Measurements from ENCODE around the gene SLIT3. TPM values are rescaled to one million over a fixed set of nuclear protein-coding genes. Genes with fewer than 3 reads are reported as not detected.

SLIT3 gene
- total RNA-seq, 1 donor from 2014 or later, result 31.8 TPM

GRCh38 chr5:168830833-168831232 is 470.1 kb downstream of the SLIT3 start:
- no peaks in the 10 kb centered on the region for H3K4me1 Mint-ChIP-seq (ENCODE audit: unreplicated experiment)
- TF ChIP-seq CTCF (IDR thresholded peaks at IDR 0.05), result no peak
- no peaks in the 10 kb centered on the region for H3K27me3 Mint-ChIP-seq (ENCODE audit: unreplicated experiment)
- DNase-seq (ENCODE audit: extremely low spot score, unreplicated experiment), result no peak
- no peaks in the 10 kb centered on the region for H3K9me3 Mint-ChIP-seq (ENCODE audit: unreplicated experiment)
- peaks cover 2% of the 10 kb centered on the region for H3K36me3 Mint-ChIP-seq (ENCODE audit: unreplicated experiment)
- no peak overlapping the region for H3K27ac Mint-ChIP-seq (ENCODE audit: unreplicated experiment)
- no peak overlapping the region for H3K4me3 Mint-ChIP-seq (ENCODE audit: unreplicated experiment)

DNA sequence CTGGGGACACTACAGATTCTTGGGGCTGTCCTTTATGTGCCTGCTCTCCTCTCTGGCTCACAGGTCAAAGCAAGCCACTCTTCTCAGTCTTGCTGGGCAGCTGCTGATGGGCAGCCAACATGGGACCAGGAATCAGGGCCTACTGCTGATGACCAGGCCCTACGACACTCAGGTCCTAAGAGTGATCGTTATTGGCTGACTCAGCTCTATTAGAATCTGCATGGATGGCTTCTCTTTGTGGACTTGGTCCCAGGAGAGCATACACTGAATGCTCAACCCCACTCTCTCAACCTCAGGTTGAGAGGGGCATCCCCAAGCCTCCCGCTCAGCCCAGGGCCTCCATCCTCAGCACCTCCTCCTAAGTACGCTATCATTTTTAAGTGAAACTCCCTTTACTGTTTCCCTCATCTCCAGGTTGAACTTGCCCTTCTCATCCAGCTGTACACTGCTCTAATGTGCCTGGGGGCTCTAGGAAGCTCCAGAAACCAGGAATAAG is 471.0 kb downstream of the SLIT3 start:
- no peak for DNase-seq (ENCODE audit: extremely low spot score, unreplicated experiment)
- H3K36me3 Mint-ChIP-seq (ENCODE audit: unreplicated experiment), result peaks cover 2% of the 10 kb centered on the region
- H3K27ac Mint-ChIP-seq (ENCODE audit: unreplicated experiment), result no peak overlapping the region
- no peak overlapping the region for H3K4me3 Mint-ChIP-seq (ENCODE audit: unreplicated experiment)
- H3K9me3 Mint-ChIP-seq (ENCODE audit: unreplicated experiment), result no peaks in the 10 kb centered on the region
- no peak for TF ChIP-seq CTCF (IDR thresholded peaks at IDR 0.05)
- no peaks in the 10 kb centered on the region for H3K27me3 Mint-ChIP-seq (ENCODE audit: unreplicated experiment)
- no peaks in the 10 kb centered on the region for H3K4me1 Mint-ChIP-seq (ENCODE audit: unreplicated experiment)

- Mint-ChIP-seq H3K4me3 (ENCODE audit: unreplicated experiment) (no peak overlapping the region), H3K36me3 (ENCODE audit: unreplicated experiment) (peaks cover 2% of the 10 kb centered on the region), H3K27ac (ENCODE audit: unreplicated experiment) (no peak overlapping the region), H3K27me3 (ENCODE audit: unreplicated experiment) (no peaks in the 10 kb centered on the region), H3K9me3 (ENCODE audit: unreplicated experiment) (no peaks in the 10 kb centered on the region), H3K4me1 (ENCODE audit: unreplicated experiment) (no peaks in the 10 kb centered on the region)
- DNase-seq (ENCODE audit: extremely low spot score, unreplicated experiment), result no peak
- TF ChIP-seq CTCF (IDR thresholded peaks at IDR 0.05), result no peak
These were observed 471.9 kb downstream of the SLIT3 start for GRCh38 chr5:168829044-168829443.

DNA sequence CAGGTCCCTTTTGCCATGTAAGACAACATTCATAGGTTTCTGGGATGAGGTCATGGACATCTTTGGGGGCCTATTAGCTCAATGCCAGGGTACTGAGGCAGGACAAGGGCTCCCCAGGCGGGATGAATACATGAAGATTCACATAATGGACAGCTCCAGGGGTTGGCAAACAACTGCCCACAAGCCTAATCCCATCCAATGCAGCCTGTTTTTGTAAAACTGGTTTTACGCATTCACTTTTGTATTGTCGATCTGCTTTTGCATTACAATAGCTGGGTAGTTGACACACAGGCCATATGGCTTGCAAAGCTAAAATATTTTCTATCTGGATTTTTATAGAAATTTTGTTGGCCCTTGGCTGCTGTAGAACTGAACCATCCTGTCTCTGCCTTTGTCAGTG is 473.3 kb downstream of the SLIT3 start:
- Mint-ChIP-seq H3K9me3 (ENCODE audit: unreplicated experiment) (no peaks in the 10 kb centered on the region), H3K4me3 (ENCODE audit: unreplicated experiment) (no peak overlapping the region), H3K4me1 (ENCODE audit: unreplicated experiment) (no peaks in the 10 kb centered on the region), H3K36me3 (ENCODE audit: unreplicated experiment) (no peaks in the 10 kb centered on the region), H3K27me3 (ENCODE audit: unreplicated experiment) (no peaks in the 10 kb centered on the region), H3K27ac (ENCODE audit: unreplicated experiment) (no peak overlapping the region)
- no peak for DNase-seq (ENCODE audit: extremely low spot score, unreplicated experiment)
- no peak for TF ChIP-seq CTCF (IDR thresholded peaks at IDR 0.05)

- no peak for DNase-seq (ENCODE audit: extremely low spot score, unreplicated experiment)
- no peaks in the 10 kb centered on the region for H3K4me1 Mint-ChIP-seq (ENCODE audit: unreplicated experiment)
- TF ChIP-seq CTCF (IDR thresholded peaks at IDR 0.05), result no peak
- H3K27me3 Mint-ChIP-seq (ENCODE audit: unreplicated experiment), result no peaks in the 10 kb centered on the region
- no peak overlapping the region for H3K4me3 Mint-ChIP-seq (ENCODE audit: unreplicated experiment)
- H3K9me3 Mint-ChIP-seq (ENCODE audit: unreplicated experiment), result no peaks in the 10 kb centered on the region
- H3K27ac Mint-ChIP-seq (ENCODE audit: unreplicated experiment), result no peak overlapping the region
- H3K36me3 Mint-ChIP-seq (ENCODE audit: unreplicated experiment), result no peaks in the 10 kb centered on the region
These were observed 474.7 kb downstream of the SLIT3 start for GRCh38 chr5:168826246-168826725.
